Posterior vena cava (tissue), 2 donors: ENCODE measurements around the gene ANKRD12. TPM values are rescaled to one million over a fixed set of nuclear protein-coding genes. Genes with fewer than 3 reads are reported as not detected.

ENCODE experiments used
- DNase-seq: peaks from one replicate; pipeline ENCODE4 v3.0.0-alpha.2; 2020; ENCODE audit warnings: low spot score
- intact Hi-C, 2 donors: fragments of 100-400 bp; cut with DNase I; formaldehyde crosslinking; loops; one replicate each; pipeline versions ENCODE4 v1.14.1 to v1.14.2; 2022 to 2023
- total RNA-seq, 2 donors: library from RNA; stranded (reverse); fragmentation: NEBNext Ultra II Directional; extraction: Animal tissue kit (Norgen Biotek cat#: 25700); gene quantifications; one replicate each; pipeline ENCODE4 v1.2.1, GENCODE V29; 2021
- donor health status: DM: yes; HTN: yes; CAD: no.
- donor health status: DM: yes; HTN: yes; CAD: no.

ANKRD12 gene
- total RNA-seq, 2 donors from 2014 or later, result 81.0 to 91.9 TPM

DNA sequence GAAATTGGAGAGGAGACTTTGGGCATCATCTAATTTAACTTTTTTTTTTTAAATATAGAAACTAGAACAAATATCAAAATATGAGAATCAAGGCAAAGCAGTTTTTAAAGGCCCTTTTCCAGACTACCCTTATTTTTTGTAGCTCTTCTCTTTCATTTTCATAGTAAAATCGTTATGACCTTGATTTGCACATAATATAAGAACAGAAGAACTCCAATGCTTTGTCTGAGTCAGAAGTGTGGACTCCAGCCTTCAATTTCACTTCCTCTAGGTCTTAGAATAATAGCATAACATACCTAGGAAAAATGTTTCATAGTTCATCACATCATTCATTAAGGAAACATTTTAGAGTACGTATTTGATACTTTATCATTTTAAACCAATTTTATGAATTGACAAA is 74.4 kb downstream of the ANKRD12 start:
- no peak for DNase-seq
- intact Hi-C loops, result no loop called here

GRCh38 chr18:9211955-9212354 is 75.4 kb downstream of the ANKRD12 start:
- intact Hi-C loops, result no loop called here
- no peak for DNase-seq

DNA sequence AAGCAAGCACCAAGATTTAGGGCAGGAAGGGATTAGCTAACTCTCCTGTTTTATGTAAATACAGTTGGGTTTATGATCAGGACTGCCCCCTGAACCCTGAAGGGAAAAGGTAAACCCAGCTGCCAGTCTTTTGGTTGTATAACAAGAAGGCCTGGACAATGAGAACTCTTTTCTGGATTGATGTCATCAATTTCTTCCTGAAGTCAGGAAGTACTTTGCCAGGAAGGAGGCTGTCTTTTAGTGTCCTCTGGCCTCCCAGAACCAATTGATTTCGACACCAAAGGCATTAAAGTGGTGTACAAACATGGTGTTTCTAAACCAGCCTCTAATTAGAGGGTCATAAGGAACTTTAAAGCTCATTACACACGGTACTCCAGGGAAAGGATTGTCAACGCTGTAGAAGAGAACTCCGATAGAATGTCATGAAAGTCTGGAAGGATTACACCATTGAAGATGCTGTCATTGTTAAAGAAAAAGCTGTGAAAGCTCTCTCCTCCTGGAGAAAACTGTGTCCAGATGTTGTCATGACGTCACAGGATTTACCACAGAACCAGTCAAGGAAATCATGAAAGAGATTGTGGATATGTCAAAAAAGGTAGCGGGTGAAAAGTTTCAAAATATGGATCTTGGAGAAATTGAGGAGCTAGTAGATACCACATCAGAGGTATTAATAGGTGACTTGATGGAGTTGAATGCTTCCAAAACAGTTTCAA is 78.8 kb downstream of the ANKRD12 start:
- DNase-seq, result no peak
- intact Hi-C loops, result no loop called here

- no peak for DNase-seq
Observed at GRCh38 chr18:9216459-9216858, 79.9 kb downstream of the ANKRD12 start.

GRCh38 chr18:9217743-9218451 is 81.3 kb downstream of the ANKRD12 start:
- no peak for DNase-seq
- intact Hi-C loops, result no loop called here

More at GRCh38 chr18:9216459-9216858, 79.9 kb downstream of the ANKRD12 start:
- intact Hi-C loops, result no loop called here

GRCh38 chr18:9221040-9221439 is 84.5 kb downstream of the ANKRD12 start:
- no peak for DNase-seq
- intact Hi-C loops, result no loop called here

- DNase-seq, result no peak
Observed at GRCh38 chr18:9221661-9222060, 85.1 kb downstream of the ANKRD12 start.

DNA sequence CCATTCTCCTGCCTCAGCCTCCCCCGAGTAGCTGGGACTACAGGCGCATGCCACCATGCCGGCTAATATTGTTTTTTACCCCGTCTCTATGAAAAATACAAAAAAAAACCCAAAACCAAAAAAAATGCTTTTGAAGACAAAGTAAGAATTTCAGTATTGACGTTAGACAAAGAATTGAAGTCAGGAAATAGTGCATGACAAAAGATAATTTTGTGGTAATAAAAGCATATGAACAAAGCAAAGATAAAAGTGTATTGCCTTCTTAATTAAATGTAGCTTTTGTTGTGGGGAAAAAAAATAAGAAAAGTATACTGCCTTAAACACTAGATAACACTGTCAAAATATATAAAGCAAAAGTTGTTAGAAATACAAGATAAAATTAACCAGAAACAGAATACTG is 86.8 kb downstream of the ANKRD12 start:
- no peak for DNase-seq
- intact Hi-C loops, result no loop called here

More at GRCh38 chr18:9221661-9222060, 85.1 kb downstream of the ANKRD12 start:
- intact Hi-C loops, result no loop called here

DNA sequence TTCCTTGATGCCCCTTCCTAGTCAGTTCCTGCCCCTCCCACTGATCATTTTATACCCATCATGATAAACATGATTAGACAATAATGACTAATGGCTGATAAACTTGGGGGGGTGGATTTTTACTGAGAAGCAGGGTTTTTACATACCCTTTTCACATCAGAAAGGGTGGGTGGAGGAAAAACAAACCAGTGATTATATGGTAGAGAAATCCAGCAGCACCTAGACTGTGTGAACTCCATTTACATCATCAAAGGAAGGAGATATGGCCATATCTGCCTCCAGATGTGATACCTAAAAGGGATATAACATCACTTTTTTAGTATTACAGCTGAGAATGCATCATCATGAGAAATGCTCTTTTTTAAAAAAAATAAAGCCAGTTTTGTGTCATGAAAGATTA is 89.9 kb downstream of the ANKRD12 start:
- intact Hi-C loops, result no loop called here
- no peak for DNase-seq

DNA sequence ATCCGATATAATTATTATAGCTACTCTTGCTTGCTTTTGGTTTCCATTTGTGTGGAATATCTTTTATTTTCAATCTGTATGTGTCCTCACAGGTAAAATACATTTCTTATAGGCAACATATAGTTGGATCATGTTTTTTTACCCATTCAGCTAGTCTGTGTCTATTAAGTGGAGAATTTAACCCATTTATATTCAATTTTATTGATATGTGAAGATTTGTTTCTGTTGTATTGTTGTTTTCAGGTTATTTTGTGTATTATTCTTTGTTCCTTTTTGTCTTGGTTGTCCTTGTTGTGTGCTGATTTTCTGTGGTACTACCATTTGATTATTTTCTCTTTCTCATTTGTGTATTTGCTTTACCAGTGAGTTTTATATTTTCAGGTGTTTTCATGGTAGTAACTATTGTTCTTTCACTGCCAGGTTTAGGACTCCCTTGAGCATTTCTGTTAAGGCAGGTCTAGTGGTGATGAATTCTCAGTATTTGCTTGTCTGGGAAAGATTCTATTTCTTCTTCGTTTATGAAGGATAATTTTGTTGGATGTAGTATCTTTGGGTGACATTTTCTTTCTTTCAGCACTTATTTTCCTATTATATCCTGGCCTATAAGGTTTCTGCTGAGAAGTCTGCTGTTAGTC is 95.4 kb downstream of the ANKRD12 start:
- DNase-seq, result no peak

GRCh38 chr18:9232977-9233376 is 96.4 kb downstream of the ANKRD12 start:
- DNase-seq, result no peak
- intact Hi-C loops, result no loop called here

More for the DNA sequence above, 95.4 kb downstream of the ANKRD12 start:
- intact Hi-C loops, result no loop called here

GRCh38 chr18:9233771-9234440 is 97.3 kb downstream of the ANKRD12 start:
- intact Hi-C loops, result no loop called here
- DNase-seq, result no peak

DNA sequence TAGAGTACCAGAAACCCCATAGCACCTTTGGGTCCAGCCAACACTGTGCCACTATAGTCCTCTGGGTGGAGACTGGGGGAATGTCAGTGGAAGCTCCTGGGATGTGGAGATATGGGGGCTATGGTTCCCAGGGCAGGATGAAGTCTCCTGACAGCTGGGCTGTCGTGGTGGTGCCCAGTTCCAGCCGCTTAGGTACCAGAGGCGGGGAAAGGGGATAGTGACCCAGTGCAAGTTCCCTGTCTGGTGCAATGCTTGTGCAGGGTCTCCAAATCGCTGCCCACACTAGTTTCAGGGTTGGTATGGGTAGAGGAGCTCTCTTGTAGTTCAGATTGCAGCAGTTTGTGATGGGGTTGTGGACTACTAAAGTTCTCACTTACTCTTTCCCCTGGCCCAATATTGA is 97.9 kb downstream of the ANKRD12 start:
- DNase-seq, result no peak
- intact Hi-C loops, result no loop called here

DNA sequence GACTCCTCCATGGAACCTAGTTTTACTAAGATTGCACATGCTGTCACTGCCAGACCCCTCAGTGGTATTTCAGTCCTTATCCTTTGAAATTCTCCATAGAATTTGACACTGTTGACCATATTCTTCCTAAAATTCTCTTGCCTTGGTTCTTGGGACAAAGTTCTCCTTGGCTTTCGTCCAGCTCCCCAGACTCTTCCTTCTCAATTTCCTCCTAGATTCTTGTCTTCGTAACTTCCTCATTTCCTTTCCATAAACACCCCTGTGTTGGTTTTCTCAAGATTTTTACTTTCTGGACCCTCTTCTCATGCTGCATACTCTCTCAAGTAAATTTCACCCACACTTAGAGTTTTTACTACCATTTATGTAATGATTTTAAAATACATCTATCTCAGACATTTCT is 101.4 kb downstream of the ANKRD12 start:
- intact Hi-C loops, result no loop called here
- DNase-seq, result no peak

DNA sequence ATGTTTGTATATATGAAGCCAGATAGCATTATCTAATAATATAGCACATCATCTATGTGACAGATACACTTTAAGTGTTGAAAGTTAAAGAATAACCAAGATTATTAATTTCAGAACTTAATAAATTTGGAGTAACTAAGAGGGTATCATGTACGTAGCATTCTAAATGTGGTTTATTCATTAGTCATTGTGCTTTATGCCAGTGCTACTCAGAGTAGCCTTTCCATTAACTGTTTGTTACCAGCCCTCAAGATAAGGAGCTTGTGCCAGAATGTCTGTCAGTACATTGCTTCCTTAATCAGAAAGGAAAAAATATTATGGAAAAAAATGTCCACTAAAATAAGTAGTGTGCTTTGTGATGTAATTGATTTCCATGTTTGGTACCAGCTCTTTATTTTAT is 103.1 kb downstream of the ANKRD12 start:
- intact Hi-C loops, result no loop called here

GRCh38 chr18:9240270-9240669 is 103.7 kb downstream of the ANKRD12 start:
- DNase-seq, result no peak
- intact Hi-C loops, result no loop called here

More for the DNA sequence above, 103.1 kb downstream of the ANKRD12 start:
- no peak for DNase-seq

- intact Hi-C loops, result no loop called here
- no peak for DNase-seq
Observed at GRCh38 chr18:9243029-9243428, 106.4 kb downstream of the ANKRD12 start.

DNA sequence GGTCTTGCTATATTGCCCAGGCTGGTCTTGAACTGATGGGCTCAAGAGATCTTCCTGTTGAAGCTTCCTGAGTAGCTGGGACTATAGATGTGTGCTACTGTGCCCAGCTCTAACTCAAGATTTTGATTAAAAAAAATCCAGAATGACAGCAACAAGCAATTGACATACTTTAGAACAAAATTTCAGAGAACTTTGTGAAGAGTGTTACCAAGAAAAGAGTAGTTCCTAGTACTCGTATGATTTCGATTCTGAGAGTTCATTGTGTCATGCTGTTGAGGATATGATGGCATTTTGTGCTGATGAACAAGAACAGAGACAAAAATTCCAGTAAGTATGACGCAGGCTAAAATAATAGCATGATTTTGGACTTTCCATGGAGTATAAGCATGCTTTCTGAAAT is 107.8 kb downstream of the ANKRD12 start:
- intact Hi-C loops, result no loop called here
- DNase-seq, result no peak

DNA sequence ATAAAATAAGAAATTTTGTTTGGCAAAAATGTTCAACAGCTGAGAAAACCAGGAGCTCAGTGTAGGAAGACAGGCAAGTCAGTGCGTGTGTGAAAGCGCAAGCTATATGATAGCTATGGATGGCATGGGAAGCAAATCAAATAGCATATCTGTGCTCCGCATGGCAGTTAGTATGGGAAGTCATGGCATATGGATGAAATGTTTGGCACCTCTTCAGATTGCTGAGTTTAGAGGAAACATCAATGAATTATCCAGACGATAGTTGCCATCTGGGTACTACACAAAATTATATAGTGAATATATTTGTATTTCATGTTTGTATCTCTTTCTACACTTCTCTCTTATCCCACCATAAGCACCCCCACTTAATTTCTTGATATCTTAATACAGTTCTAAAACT is 112.1 kb downstream of the ANKRD12 start:
- DNase-seq, result no peak
- intact Hi-C loops, result no loop called here

GRCh38 chr18:9249254-9249653 is 112.7 kb downstream of the ANKRD12 start:
- intact Hi-C loops, result no loop called here
- no peak for DNase-seq
